C4-2B (cell line): ENCODE data around the gene MRPS18A.

Source experiments
- H3K27ac ChIP-seq: fragments of 450-650 bp; 2 replicates; pipeline ENCODE4 v1.5.1; 2017
- CTCF ChIP-seq: fragments of 450-650 bp; conservative IDR thresholded peaks from 2 replicates; pipeline ENCODE4 v1.5.1; 2017; ENCODE audit warnings: mild to moderate bottlenecking
- ZFX ChIP-seq: fragments of 450-650 bp; IDR thresholded peaks from 2 replicates; pipeline ENCODE4 v1.6.1; 2017

Gene MRPS18A

GRCh38 chr6:43624786-43625288, 62.8 kb downstream of the MRPS18A start:
- H3K27ac ChIP-seq = no peak overlapping the region
- TF ChIP-seq ZFX (no peak), CTCF (no peak)

GRCh38 chr6:43623880-43624785, 63.5 kb downstream of the MRPS18A start:
- H3K27ac ChIP-seq = no peak overlapping the region
- TF ChIP-seq CTCF (no peak), ZFX (no peak)

- no peak overlapping the region for H3K27ac ChIP-seq
- TF ChIP-seq CTCF = no peak
- no peak for TF ChIP-seq ZFX
Measured at GRCh38 chr6:43622541-43622940, 65.0 kb downstream of the MRPS18A start.

GRCh38 chr6:43621836-43622180, 65.8 kb downstream of the MRPS18A start:
- TF ChIP-seq ZFX = no peak
- TF ChIP-seq CTCF = no peak
- no peak overlapping the region for H3K27ac ChIP-seq
